Adrenal gland (tissue), 12 donors: ENCODE measurements around the gene EXOC4. TPM values are rescaled to one million over a fixed set of nuclear protein-coding genes. Genes with fewer than 3 reads are reported as not detected.

Experiments
- DNase-seq, 7 donors: peaks; one replicate each; pipeline ENCODE4 v3.0.0-alpha.2; 2019 to 2020
- H3K27ac ChIP-seq, 5 donors: fragments of 200-600 bp; sonication (generic) in 4 of 5; 1 replicate in 3 of 5; 2 replicates in 2 of 5; pipeline versions ENCODE4 v1.5.1 to v1.8.0; 2016 to 2020; ENCODE audit warnings: mild to moderate bottlenecking in 1 of 5
- H3K27me3 ChIP-seq: fragments of 200-600 bp; 2 replicates; pipeline ENCODE4 v1.8.0; 2021
- H3K36me3 ChIP-seq, 2 donors: fragments of 200-600 bp; replicated peaks in 1 of 2; 1 replicate in 1 of 2; 2 replicates in 1 of 2; pipeline versions ENCODE4 v1.5.1 to v1.8.0; 2018 to 2022
- H3K4me1 ChIP-seq, 2 donors: fragments of 200-600 bp; replicated peaks in 1 of 2; 1 replicate in 1 of 2; 2 replicates in 1 of 2; pipeline versions ENCODE4 v1.5.1 to v1.8.0; 2018 to 2021
- H3K4me3 ChIP-seq, 4 donors: fragments of 200-600 bp; sonication (generic) in 3 of 4; one replicate each; pipeline ENCODE4 v1.5.1; 2016 to 2018
- H3K9me3 ChIP-seq, 3 donors: fragments of 200-600 bp; sonication (generic) in 1 of 3; replicated peaks in 1 of 3; 1 replicate in 2 of 3; 2 replicates in 1 of 3; pipeline versions ENCODE4 v1.5.1 to v1.8.0; 2016 to 2021
- POLR2A ChIP-seq, 2 donors: fragments of 450-650 bp; IDR thresholded peaks; one replicate each; pipeline ENCODE4 v1.6.1; 2017; ENCODE audit warnings: antibody characterized with exemption in 2 of 2, mild to moderate bottlenecking in 2 of 2, moderate library complexity in 1 of 2
- WGBS, 4 donors: extraction: QIAGEN DNeasy Blood & Tissue Kit in 2 of 4; methylation state at CpG; one replicate each; pipeline versions ENCODE4 v1.1.5 to v1.1.7; 2013 to 2017; 5-methylcytosine and 5-hydroxymethylcytosine counted together
- intact Hi-C, 2 donors: fragments of 100-400 bp; cut with DNase I; formaldehyde crosslinking; loops; one replicate each; pipeline versions ENCODE4 v1.14.1 to v1.15.0; 2022 to 2023
- polyA plus RNA-seq, 3 donors: library from polyadenylated mRNA; stranded (reverse); fragments of 200-250 nt in 2 of 3; fragments of 350-450 nt in 1 of 3; fragmentation: Illumina TruSeq in 1 of 3; extraction: RNeasy Lipid Tissue Mini Kit (QIAGEN cat#74804) in 1 of 3; gene quantifications; one replicate each; pipeline ENCODE4 v1.2.3, GENCODE V29; 2013 to 2014
- total RNA-seq, 9 donors: library from RNA; depleted of rRNA in 4 of 9; stranded (reverse); fragments of >200 nt in 4 of 9; fragments of 120-200 nt in 1 of 9; fragmentation: NEBNext Ultra II Directional in 1 of 9; extraction: Animal tissue kit (Norgen Biotek cat#: 25700) in 1 of 9; gene quantifications; one replicate each; pipeline versions ENCODE4 v1.1.0 to v1.2.4, GENCODE V29; 2013 to 2023
- TF ChIP-seq, protein P1 (sequence below), 6 experiments: fragments of 450-650 bp in 4 of 6; fragments of 200-600 bp in 2 of 6; sonication (generic) in 1 of 6; IDR thresholded peaks; 1 replicate in 5 of 6; 2 replicates in 1 of 6; pipeline versions ENCODE4 v1.5.1 to v1.8.0; 2016 to 2021; ENCODE audit warnings: antibody characterized with exemption in 6 of 6, mild to moderate bottlenecking in 2 of 6, moderate library complexity in 1 of 6
- donor health status: healthy with polysubstance abuse.
- donor health status: Bipolar disorder and iron deficiency.
- donor health status: DM: yes; HTN: yes; CAD: no.
- donor health status: DM: no; HTN: no; CAD: no.
- donor health status: DM: no; HTN: no; CAD: no.
- donor health status: DM: yes; HTN: yes; CAD: no.

Gene EXOC4
- total and polyA plus RNA-seq, 12 donors: 12.5 to 93.8 (median 67.4) TPM

DNA sequence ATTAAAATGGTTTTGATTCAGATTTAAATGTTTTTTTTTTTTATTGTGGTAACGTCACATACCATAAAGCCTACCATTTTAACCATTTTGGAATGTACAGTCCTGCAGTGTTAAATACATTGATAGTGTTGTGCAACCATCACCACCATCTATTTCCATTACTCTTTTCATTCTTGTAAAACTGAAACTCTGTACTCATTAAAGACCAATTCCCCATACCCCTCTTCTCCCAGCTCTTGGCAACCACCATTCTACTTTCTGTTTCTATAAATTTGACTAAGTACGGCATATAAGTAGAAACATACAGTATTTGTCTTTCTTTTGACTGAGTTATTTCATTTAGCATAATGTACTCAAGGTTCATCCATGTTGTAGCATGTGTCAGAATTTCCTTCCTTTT lies 96.2 kb downstream of the EXOC4 start:
- Histone ChIP-seq H3K27me3 (no peaks in the 10 kb centered on the region), H3K27ac (no peak overlapping the region), H3K9me3 (peaks cover 0 to 23% (median 13%) of the 10 kb centered on the region in 3 donors), H3K4me3 (no peak overlapping the region), H3K36me3 (no peaks in the 10 kb centered on the region), H3K4me1 (peaks cover 0 to 8% of the 10 kb centered on the region in 2 donors)
- intact Hi-C loops: no loop called here
- 93 to 99% (median 96%) methylated on average over 2 of the region's 2 CpGs for WGBS, 4 donors
- TF ChIP-seq, protein P1, sequence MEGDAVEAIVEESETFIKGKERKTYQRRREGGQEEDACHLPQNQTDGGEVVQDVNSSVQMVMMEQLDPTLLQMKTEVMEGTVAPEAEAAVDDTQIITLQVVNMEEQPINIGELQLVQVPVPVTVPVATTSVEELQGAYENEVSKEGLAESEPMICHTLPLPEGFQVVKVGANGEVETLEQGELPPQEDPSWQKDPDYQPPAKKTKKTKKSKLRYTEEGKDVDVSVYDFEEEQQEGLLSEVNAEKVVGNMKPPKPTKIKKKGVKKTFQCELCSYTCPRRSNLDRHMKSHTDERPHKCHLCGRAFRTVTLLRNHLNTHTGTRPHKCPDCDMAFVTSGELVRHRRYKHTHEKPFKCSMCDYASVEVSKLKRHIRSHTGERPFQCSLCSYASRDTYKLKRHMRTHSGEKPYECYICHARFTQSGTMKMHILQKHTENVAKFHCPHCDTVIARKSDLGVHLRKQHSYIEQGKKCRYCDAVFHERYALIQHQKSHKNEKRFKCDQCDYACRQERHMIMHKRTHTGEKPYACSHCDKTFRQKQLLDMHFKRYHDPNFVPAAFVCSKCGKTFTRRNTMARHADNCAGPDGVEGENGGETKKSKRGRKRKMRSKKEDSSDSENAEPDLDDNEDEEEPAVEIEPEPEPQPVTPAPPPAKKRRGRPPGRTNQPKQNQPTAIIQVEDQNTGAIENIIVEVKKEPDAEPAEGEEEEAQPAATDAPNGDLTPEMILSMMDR (IDR thresholded peaks at IDR 0.05): no peak
- TF ChIP-seq POLR2A (IDR thresholded peaks at IDR 0.05): no peak
- no peak for DNase-seq

DNA sequence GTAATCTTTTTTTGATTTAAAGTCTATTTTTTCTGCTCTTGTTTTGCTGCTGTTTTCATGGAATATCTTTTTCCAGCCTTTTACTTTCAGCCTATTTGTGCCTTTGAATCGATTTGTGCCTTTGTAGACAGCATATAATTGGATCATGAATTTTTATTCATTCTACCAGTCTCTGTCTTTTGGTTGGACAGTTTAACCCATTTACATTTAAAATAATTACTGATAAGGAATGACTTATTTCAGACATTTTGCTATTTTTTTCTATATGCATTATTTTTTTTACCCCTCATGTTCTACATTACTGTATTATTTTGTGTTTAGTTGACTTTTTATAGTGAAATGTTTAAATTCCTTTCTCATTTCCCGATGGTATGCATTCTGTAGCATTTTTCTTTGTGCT lies 99.6 kb downstream of the EXOC4 start:
- no peak for DNase-seq
- Histone ChIP-seq H3K27ac (no peak overlapping the region), H3K4me1 (no peaks in the 10 kb centered on the region), H3K4me3 (no peak overlapping the region), H3K36me3 (no peaks in the 10 kb centered on the region), H3K27me3 (no peaks in the 10 kb centered on the region), H3K9me3 (peaks cover 0 to 23% (median 13%) of the 10 kb centered on the region in 3 donors)
- 96 to 100% (median 99%) methylated on average over 2 of the region's 2 CpGs for WGBS, 4 donors
- TF ChIP-seq POLR2A (IDR thresholded peaks at IDR 0.05): no peak
- TF ChIP-seq, protein P1 (IDR thresholded peaks at IDR 0.05): no peak
- intact Hi-C loops: no loop called here

DNA sequence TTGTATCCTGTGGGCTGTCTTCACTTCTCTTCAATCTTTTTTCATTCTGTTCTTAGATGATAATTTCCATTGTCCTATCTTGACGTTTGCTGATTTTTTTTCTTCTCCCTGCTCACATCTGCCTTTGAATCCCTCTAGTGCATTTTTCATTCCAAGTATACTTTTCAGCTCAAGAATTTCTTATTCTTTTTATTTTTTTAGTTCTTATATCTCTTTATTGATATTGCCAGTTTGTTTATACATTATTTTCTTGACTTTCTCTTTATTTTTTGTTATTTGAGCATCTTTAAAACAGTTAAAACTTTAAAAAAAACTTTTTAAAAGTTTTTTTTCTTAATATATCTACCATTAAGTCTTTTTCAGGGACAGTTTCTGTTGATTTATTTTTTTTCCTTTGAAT lies 100.9 kb downstream of the EXOC4 start:
- no peaks in the 10 kb centered on the region for H3K36me3 ChIP-seq
- no peak for DNase-seq
- no peak for TF ChIP-seq POLR2A (IDR thresholded peaks at IDR 0.05)
- TF ChIP-seq, protein P1 (IDR thresholded peaks at IDR 0.05): no peak
- 88 to 94% (median 91%) methylated on average over 1 of the region's 1 CpG for WGBS, 4 donors
- peaks cover 0 to 23% (median 13%) of the 10 kb centered on the region in 3 donors for H3K9me3 ChIP-seq
- H3K4me3 ChIP-seq: no peak overlapping the region
- intact Hi-C loops: no loop called here
- H3K27ac ChIP-seq: no peak overlapping the region
- H3K27me3 ChIP-seq: no peaks in the 10 kb centered on the region
- no peaks in the 10 kb centered on the region for H3K4me1 ChIP-seq

DNA sequence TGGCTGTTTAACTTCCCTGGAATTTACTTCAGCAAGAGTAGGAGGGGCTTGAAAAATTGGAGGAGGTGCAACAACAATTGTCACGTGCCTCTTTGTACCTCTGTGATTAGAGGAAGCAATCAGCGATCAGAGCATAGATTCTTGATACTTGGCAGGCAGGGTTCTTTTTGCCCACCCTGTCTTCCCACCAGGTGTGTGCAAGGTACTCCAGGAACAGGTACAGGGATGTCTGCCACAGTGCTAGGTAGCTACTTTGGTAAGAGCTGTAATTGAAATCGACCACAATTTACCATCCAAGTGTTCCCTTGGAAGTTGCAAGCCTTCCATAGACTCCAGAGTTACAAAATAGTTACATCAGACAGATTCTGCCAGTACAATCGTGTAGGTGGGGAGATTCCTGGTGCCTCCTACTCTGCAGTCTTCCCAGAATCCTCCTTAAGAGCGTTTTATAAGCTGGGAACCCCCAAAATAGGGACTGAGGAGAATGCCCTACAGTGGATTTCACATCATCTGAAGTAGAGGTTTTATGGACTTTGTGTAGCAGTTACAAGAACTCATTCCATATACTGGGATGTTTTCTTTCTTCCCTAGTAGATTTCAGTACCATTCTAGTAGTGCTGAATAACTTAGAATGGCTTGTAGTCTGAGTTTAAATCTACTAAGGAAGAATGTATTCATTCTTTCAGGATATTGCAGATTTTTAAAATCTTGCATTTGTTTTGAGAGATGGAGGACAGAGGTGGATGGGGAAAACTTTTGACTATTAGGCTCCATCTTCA lies 101.9 kb downstream of the EXOC4 start:
- Histone ChIP-seq H3K4me1 (no peaks in the 10 kb centered on the region), H3K36me3 (no peaks in the 10 kb centered on the region), H3K27ac (no peak overlapping the region), H3K27me3 (no peaks in the 10 kb centered on the region), H3K4me3 (no peak overlapping the region), H3K9me3 (peaks cover 0 to 23% (median 13%) of the 10 kb centered on the region in 3 donors)
- intact Hi-C loops: no loop called here
- 95 to 97% (median 95%) methylated on average over 5 of the region's 5 CpGs for WGBS, 4 donors
- TF ChIP-seq POLR2A (IDR thresholded peaks at IDR 0.05): no peak
- TF ChIP-seq, protein P1 (IDR thresholded peaks at IDR 0.05): no peak
- DNase-seq: no peak
